Measurements from ENCODE around the gene FXYD2. TPM values are rescaled to one million over a fixed set of nuclear protein-coding genes. Genes with fewer than 3 reads are reported as not detected.

FXYD2 gene
- total and polyA plus RNA-seq, 9 of the 15 experiments (the other 6 are each of a cell fraction or from before 2014, with no cell fraction given), result not detected

- Histone ChIP-seq H2AFZ (ENCODE audit: low read depth, low read length) (no peak overlapping the region), H4K20me1 (replicated peaks; ENCODE audit: control insufficient read depth, insufficient read depth, low read length) (no peaks in the 10 kb centered on the region), H3K4me3 (no peak overlapping the region), H3K9me3 (replicated peaks; ENCODE audit: control insufficient read depth, insufficient read depth, low read depth, low read length) (peaks cover 3% of the 10 kb centered on the region; the same call in 1 of the 2 replicates), H3K9me1 (ENCODE audit: control insufficient read depth, insufficient read depth, low read length) (no peaks in the 10 kb centered on the region), H3K4me2 (ENCODE audit: insufficient read depth, low read length) (no peak overlapping the region), H3K36me3 (ENCODE audit: control insufficient read depth, insufficient read depth, low read length) (no peaks in the 10 kb centered on the region), H3K27me3 (ENCODE audit: control insufficient read depth in 2 of 2, insufficient read depth in 2 of 2, low read length in 2 of 2) (peaks cover 0 to 11% of the 10 kb centered on the region in 2 experiments; a peak in 3 of 5 replicates), H3K27ac (ENCODE audit: extremely low read depth, low read depth, low read length) (no peak overlapping the region), H3K9ac (ENCODE audit: insufficient read depth in 1 of 2, low read depth in 2 of 2, low read length in 2 of 2) (no peak overlapping the region), H3K4me1 (replicated peaks in 1 of 2; ENCODE audit: control insufficient read depth in 2 of 2, insufficient read depth in 2 of 2, low read length in 2 of 2) (no peaks in the 10 kb centered on the region), H3K79me2 (ENCODE audit: control insufficient read depth, insufficient read depth, low read length) (no peaks in the 10 kb centered on the region)
- intact Hi-C loops (cut with micrococcal nuclease), result no loop called here
- in situ Hi-C loops (cut with MboI), result loop anchor here (10.0 kb wide), 1 partner anchor 95 kb away; no protein-coding TSS in a partner anchor
- ChIA-PET POLR2A (no interaction called here), CTCF (ENCODE audit: low intra/inter-chr PET ratio) (no interaction called here)
- DNase-seq (ENCODE audit: extremely low read depth in 1 of 4, low spot score in 3 of 4) (no peak), FAIRE-seq (no peak), ATAC-seq (no peak)
- no TSS peak for BruUV-seq (replicated peaks)
- WGBS (ENCODE audit: insufficient coverage, low coverage, missing lambda C conversion rate), result 4% methylated on average over 6 of the region's 6 CpGs
- TF ChIP-seq CBFA2T2 (conservative IDR thresholded peaks at IDR 0.05) (0 out of 2 replicates have a peak, but pooled peaks have one; percentile 6), HDAC1 (IDR thresholded peaks at IDR 0.05) (peak in 1 of 2 experiments; percentile 52; a peak in 2 of 4 replicates), EGR1 (conservative IDR thresholded peaks at IDR 0.05) (0 out of 2 replicates have a peak, but pooled peaks have one; percentile 12), SIN3B (IDR thresholded peaks at IDR 0.05; ENCODE audit: low read depth) (no peak), MXI1 (IDR thresholded peaks at IDR 0.05; ENCODE audit: low read depth, low read length) (no peak), KDM1A (IDR thresholded peaks at IDR 0.05) (peak; percentile 98 to 99), RCOR1 (IDR thresholded peaks at IDR 0.05; ENCODE audit: borderline replicate concordance in 1 of 2, low read depth in 2 of 2, low read length in 2 of 2) (peak; percentile 63 to 77; a peak in 3 of 4 replicates), CBFA2T3 (IDR thresholded peaks at IDR 0.05) (peak; percentile 56), HDAC2 (IDR thresholded peaks at IDR 0.05) (peak; percentile 85), HNRNPUL1 (IDR thresholded peaks at IDR 0.05; ENCODE audit: low read length) (no peak)
Observed at GRCh38 chr11:117849781-117850414, 25.4 kb upstream of the FXYD2 start.
